ENCODE results near the gene LONRF3.
"Not testable (repeated sequence)": the region's sequence is repeated elsewhere in the genome, so short reads cannot be mapped to it uniquely, and the experiment has no call there.

Gene LONRF3

DNA sequence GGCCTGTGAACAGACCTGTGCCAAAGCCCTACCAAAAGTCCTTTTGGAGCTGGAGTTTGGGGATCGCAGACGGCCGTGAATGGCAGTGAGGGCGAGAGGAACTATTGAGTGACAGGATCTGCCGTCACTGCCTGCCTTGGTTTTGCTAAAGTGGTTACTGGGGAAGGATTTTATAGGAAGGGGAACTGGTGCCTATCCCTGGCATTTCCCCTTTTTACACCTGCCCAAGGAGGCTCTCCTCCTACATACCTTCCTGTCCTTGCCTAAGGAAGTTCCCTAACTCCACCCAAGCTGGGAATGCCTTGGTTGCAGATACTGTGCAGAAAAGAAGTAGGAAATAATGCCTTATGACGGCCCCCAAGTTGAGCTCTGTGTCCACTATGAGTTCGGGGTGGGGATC is 14.5 kb downstream of the LONRF3 start:
- DNase-seq (ENCODE audit: low spot score), result no peak

- DNase-seq (ENCODE audit: low spot score), result no peak
These were observed 15.5 kb downstream of the LONRF3 start for GRCh38 chrX:118989886-118990285.

DNA sequence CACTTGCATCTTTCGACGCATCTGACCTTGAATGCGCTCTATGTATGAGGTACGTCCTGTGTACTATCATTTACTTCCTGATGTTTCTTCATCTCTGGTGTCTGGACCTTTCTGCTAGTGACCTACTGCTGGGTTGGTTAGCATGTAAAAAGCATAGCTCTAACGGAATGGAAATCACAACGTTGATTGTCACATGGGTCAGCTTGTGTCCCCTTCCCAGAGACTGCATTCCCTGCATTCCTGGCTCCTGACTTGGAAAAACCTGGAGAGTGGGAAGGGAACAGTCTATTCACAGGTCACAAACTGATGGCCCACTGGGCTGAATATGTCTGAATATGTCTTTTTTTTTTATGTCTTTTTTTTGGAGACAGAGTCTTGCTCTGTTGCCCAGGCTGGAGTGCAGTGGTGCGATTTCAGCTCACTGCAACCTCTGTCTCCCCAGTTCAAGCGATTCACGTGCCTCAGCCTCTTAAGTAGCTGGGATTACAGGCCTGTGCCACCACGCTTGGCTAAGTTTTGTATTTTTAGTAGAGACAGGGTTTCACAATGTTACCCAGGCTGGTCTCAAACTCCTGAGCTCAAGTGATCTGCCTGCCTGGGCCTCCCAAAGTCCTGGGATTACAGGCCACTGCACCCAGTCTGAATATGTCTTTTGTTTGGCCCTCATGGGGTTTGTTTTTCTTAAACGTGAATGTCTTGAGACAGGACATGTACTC is 16.3 kb downstream of the LONRF3 start:
- DNase-seq (ENCODE audit: low spot score), result no peak

DNA sequence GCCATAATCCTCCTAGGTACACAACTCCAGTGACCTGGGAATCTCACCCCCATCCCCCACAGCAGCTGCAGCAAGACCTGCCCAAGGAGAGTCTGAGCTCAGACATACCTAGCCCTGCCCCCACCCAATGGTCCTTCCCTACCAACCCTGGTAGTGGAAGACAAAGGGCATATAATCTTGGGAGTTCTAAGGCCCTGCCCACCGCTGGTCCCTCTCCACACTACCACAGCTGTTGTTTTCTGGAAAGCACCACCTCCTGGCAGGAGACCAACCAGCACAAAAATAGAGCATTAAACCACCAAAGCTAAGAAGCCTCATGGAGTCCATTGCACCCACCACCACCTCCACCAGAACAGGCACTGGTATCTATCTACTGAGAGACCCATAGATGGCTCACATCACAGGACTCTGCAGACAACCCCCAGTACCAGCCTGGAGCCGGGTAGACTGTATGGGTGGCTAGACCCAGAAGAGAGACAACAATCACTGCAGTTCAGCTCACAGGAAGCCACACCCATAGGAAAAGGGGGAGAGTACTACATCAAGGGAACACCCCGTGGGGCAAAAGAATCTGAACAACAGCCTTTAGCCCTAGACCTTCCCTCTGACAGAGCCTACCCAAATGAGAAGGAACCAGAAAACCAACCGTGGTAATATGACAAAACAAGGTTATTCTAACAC is 18.2 kb downstream of the LONRF3 start:
- not testable (repeated sequence) for DNase-seq (ENCODE audit: low spot score)

DNA sequence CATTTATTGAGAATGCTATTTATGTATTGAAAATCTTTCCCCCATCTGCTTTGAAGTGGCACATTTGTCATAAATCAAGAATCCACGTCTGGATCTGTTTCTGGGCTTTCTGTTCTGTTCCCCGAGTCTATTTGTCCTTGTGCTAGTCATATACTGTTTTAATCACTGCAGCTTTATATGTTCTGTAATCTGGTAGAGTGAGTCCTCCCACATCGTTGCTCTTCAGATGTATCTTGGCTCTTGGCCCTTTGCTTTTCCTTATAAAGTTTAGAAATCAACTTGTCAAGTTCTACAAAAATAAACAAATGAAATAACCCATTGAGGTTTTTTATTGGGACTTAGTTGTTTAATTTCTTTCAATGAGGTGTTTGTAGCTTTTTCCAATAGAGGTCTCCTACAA is 29.0 kb downstream of the LONRF3 start:
- no peak for DNase-seq (ENCODE audit: low spot score)

GRCh38 chrX:119004920-119005524 is 30.6 kb downstream of the LONRF3 start:
- DNase-seq (ENCODE audit: low spot score), result peak; percentile 50

DNA sequence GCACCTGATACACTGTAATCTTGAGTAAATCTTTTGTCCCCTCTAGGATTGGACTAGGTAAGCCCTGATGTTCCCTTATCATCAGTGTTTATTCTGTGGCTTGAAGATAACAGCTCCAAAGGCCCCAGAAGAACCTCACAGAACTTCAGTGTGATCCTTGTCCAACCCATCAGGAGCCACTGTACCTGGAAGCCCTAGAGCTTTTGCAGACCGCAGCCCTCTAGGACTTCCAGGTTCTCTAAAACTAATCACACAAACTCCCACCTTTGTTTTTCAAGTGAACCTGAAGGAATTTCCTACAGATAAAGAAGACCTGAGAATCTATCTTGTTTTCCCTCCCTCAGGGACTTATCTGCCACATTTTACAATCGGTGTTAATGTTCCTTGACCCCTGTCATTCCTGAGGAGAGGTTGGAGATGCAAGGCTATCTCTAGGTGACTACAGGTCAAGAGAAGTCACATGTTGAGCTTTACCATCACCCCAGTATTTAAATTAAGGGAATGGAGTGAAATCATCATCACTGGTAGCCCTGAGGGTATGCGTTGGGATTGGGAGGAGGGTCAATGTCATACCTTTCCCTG is 32.9 kb downstream of the LONRF3 start:
- DNase-seq (ENCODE audit: low spot score), result no peak

DNA sequence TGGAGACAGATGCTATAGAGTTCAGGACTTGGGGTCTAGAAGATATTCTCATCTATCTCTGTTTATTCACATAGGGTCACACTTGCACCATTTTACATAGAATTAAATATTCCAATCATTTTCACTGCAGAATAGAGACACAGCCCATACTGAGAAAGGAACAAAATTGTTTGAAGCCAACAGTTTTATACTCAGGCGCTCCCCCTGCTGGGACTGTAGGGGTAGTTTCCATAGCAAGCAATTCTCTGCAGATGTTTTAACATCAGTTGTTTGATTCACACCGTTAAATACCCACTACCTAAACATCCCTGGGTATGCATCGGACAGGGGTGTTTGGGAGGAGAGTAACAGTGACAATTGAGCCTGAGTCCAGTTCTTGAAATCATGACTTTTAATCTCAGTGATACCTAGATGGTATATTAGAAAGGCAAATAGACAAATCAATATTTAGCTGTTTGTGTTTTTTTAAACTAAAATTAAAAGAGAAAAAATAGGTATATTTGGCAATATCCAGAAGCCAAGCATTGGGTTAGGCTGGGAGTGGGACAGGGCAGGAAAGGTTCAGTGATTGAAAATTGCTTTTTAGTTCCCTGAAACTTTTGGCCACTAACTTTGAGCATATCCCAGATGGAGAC is 33.8 kb downstream of the LONRF3 start:
- peak; percentile 42 for DNase-seq (ENCODE audit: low spot score)

GRCh38 chrX:119009071-119009470 is 34.7 kb downstream of the LONRF3 start:
- DNase-seq (ENCODE audit: low spot score), result no peak

DNA sequence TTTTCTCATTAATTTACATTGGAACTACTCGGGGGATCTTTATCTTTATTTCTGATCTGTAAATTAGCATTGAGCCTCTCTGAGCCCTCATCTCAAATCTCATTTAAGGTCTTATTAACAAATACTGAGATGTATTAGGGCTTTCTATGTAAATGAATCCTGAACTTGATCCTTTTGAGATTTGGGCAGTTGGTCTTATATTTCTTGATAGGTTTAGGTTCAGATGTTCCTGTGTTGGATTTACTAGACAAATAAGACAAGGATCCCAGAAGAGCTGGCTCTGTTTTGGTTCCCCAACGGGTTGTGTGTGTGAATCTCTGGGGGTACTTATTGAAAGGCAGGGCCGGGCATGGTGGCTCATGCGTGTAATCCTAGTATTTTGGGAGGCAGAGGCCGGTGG is 36.1 kb downstream of the LONRF3 start:
- DNase-seq (ENCODE audit: low spot score), result no peak

DNA sequence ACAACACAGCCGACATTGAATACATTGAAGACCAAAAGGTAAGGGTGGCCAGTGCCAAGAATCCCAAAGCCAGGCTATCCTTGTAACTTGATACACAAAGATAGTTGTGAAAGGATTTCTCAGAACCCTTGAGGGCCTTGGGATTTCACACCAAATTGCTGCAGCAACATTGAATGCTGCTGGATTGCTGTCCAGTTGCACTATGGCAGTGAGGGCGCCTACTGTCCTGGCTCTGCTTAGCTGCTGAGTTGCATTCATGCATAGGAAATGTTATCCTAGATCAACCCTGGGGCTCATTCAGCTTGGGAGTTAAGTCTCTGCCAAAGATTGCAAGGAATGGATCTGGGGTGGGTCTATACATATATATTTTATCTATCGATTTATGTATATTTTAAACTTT is 38.7 kb downstream of the LONRF3 start:
- no peak for DNase-seq (ENCODE audit: low spot score)

- DNase-seq (ENCODE audit: low spot score), result peak; percentile 6
These were observed 41.2 kb downstream of the LONRF3 start for GRCh38 chrX:119015407-119016237.

GRCh38 chrX:119017077-119017476 is 42.7 kb downstream of the LONRF3 start:
- no peak for DNase-seq (ENCODE audit: low spot score)

DNA sequence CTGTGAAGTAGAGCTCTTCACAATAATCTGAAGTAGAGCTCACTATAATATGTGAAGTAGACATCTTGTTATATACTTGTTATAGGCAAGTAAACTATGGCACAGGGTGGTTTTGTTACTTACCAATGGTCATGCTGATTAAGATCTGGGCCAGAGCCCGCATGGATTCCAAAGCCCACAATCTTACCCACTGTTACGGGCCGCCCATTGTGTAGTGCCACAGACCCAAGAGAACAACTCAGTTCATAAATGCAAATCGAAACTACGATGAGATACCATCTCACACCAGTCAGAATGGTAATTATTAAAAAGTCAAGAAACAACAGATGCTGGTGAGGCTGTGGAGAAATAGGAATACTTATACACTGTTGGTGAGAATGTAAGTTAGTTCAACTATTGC is 51.5 kb downstream of the LONRF3 start:
- DNase-seq (ENCODE audit: low spot score), result no peak

DNA sequence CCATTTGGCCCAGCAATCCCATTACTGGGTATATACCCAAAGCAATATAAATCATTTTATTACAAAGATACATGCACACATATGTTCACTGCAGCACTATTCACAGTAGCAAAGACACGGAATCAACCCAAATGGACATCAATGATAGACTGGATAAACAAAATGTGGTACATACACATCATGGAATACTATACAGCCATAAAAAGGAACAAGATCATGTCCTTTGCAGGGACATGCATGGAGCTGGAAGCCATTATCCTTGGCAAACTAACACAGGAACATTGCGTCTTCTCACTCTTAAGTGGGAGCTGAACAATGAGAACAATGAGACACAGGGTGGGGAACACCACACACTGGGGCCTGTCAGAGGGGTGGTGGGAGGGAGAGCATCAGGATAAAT is 51.9 kb downstream of the LONRF3 start:
- DNase-seq (ENCODE audit: low spot score), result not testable (repeated sequence)

DNA sequence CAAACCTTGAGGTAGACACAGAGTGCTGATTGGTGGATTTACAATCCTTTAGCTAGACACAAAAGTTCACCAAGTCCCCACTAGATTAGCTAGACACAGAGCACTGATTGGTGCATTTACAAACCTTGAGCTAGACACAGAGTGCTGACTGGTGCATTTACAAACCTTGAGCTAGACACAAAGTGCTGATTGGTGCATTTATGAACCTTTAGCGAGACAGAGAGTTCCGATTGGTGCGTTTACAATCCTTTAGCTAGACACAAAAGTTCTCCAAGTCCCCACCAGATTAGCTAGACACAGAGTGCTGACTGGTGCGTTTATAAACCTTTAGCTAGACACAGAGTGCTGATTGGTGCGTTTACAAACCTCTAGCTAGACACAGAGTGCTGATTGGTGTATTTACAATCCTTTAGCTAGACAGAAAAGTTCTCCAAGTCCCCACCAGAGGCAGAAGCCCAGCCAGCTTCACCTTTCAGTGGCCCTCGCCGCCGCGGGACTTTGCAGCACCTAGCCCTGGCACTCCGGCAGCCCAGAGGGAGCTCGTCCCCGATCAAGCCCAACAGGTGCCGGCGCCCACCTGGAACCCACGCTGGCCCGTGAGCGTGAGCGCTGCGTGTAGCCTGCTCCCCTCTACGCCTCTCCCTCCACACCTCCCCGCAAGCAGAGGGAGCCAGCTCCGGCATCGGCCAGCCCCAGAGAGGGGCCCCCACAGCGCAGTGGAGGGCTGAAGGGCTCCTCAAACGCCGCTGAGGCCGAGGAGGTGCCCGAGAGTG is 53.7 kb downstream of the LONRF3 start:
- DNase-seq (ENCODE audit: low spot score), result not testable (repeated sequence)

GRCh38 chrX:119028733-119029330 is 54.4 kb downstream of the LONRF3 start:
- DNase-seq (ENCODE audit: low spot score), result no peak

DNA sequence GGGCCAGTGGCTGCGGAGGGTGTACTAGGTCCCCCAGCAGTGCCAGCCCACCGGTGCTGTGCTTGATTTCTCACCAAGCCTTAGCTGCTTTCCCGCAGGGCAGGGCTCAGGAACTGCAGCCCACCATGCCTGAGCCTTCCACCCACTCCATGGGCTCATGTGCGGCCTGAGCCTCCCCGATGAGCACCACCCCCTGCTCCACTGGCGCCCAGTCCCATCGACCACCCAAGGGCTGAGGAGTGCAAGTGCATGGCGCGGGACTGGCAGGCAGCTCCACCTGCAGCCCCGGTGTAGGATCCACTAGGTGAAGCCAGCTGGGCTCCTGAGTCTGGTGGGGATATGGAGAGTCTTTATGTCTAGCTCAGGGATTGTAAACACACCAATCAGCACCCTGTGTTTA is 55.2 kb downstream of the LONRF3 start:
- DNase-seq (ENCODE audit: low spot score), result not testable (repeated sequence)

DNA sequence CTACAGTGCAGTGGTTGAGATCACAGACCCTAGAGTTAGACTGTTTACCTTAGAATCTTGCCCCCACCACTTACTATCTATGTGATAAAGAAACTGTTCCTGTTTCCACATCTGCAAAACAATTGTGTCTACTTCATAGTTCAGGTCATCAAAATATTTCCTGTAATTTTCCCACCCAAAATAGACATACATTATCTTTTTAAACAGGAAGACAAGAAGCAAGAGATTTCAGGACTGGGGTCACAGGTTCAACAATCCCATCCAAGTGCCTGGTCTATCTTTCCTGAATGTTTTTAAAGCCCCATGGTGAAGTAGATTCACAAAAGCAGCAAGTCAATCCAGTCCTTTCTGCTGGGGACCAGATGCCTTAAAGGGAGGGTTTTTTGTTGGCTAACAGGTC is 56.6 kb downstream of the LONRF3 start:
- DNase-seq (ENCODE audit: low spot score), result no peak
